OCI-LY3 (cell line): ENCODE results near the gene OR52E4.

ENCODE experiments used
- H2AFZ ChIP-seq: fragments of 200-600, 300-600 bp; shearing (Covaris generic); 2 replicates; pipeline ENCODE4 v1.6.0; 2014; ENCODE audit warnings: antibody characterized with exemption, low read depth, low read length
- H3K27ac ChIP-seq: fragments of 200-600, 300-600 bp; sonication (generic); 2 replicates; pipeline ENCODE4 v1.5.1; 2014; ENCODE audit warnings: mild to moderate bottlenecking, low read length, moderate library complexity, mixed read lengths
- H3K27me3 ChIP-seq: fragments of 200-600, 300-600 bp; sonication (generic); 2 replicates; pipeline ENCODE4 v1.6.1; 2014; ENCODE audit warnings: low read depth, low read length, mixed read lengths
- H3K36me3 ChIP-seq: fragments of 200-600, 300-600 bp; sonication (generic); replicated peaks from 2 replicates; pipeline ENCODE3; 2014; ENCODE audit warnings: low read depth, low read length, mixed read lengths
- H3K4me1 ChIP-seq: fragments of 300-600, 200-600 bp; sonication (generic); 2 replicates; pipeline ENCODE4 v1.6.1; 2014; ENCODE audit warnings: low read length, mixed read lengths
- H3K4me2 ChIP-seq: fragments of 200-600, 300-600 bp; sonication (generic); 2 replicates; pipeline ENCODE4 v1.6.1; 2014; ENCODE audit warnings: low read length, mixed read lengths
- H3K4me3 ChIP-seq: fragments of 300-600, 200-600 bp; sonication (generic); 2 replicates; pipeline ENCODE4 v1.5.1; 2014; ENCODE audit warnings: antibody characterized with exemption, mild to moderate bottlenecking, low read length, moderate library complexity
- H3K79me2 ChIP-seq: fragments of 300-600, 200-600 bp; shearing (Covaris generic); 2 replicates; pipeline ENCODE4 v1.6.1; 2014; ENCODE audit warnings: mild to moderate bottlenecking, low read length, mixed read lengths
- H3K9ac ChIP-seq: fragments of 300-600, 200-600 bp; shearing (Covaris generic); 2 replicates; pipeline ENCODE4 v1.6.0; 2014; ENCODE audit warnings: mild to moderate bottlenecking, low read length, moderate library complexity
- H3K9me3 ChIP-seq: fragments of 200-600, 300-600 bp; shearing (Covaris generic); 2 replicates; pipeline ENCODE4 v1.6.1; 2014; ENCODE audit warnings: low read length, mixed read lengths; ENCODE audit not compliant: insufficient read depth
- H4K20me1 ChIP-seq: fragments of 200-600, 300-600 bp; sonication (generic); 2 replicates; pipeline ENCODE4 v1.6.1; 2016; ENCODE audit warnings: low read length, mixed read lengths; ENCODE audit not compliant: insufficient read depth
- CTCF ChIP-seq: fragments of 200-600, 300-600 bp; sonication (generic); IDR thresholded peaks from 2 replicates; pipeline ENCODE4 v1.5.1; 2014; ENCODE audit warnings: antibody characterized with exemption, low read length, low read depth
- EZH2phosphoT487 ChIP-seq: fragments of 200-600 bp; shearing (Covaris generic); IDR thresholded peaks from 2 replicates; pipeline ENCODE4 v1.6.1; 2018; ENCODE audit warnings: antibody characterized with exemption, mixed run types, low read depth

Gene OR52E4

DNA sequence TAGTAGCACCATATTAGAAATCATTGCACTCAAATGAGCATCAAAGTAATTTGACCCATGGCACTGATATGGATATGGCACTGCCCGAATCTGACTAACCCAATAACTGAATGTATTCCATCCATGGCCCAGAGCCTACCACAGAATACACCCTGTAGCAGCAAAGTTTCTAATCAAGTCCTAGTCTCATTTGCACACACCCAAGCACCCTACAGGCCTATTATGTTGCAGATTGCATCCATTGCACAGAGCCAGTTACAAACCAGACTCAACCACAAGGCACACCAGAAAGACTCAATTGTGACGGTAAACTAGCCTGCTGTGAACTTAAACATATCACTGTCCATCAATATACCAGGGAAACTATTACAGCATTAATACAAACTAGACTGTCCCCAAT lies 19.1 kb downstream of the OR52E4 start:
- Histone ChIP-seq H2AFZ (no peak overlapping the region), H3K4me1 (no peaks in the 10 kb centered on the region), H3K9ac (no peak overlapping the region)

DNA sequence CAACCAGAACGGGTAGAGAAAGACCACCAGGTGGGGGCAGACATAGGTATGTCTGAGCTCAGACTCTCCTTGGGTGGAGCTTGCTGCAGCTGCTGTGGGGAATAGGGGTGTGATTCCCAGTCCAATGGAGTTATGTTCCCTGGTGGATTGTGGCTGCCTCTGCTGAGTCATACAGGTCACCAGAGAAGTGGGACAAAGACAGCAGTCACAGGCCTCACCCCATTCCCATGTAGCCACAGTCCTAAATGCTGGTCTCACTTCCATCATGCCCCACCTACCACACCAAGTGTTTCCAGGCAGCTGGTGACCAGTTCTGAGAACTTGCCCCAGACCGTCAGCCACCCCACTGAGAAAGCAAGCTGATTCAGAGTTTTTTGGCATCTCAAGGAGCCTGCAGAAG lies 30.1 kb downstream of the OR52E4 start:
- H3K4me2 ChIP-seq: no peak overlapping the region
- no peaks in the 10 kb centered on the region for H4K20me1 ChIP-seq
- H2AFZ ChIP-seq: no peak overlapping the region
- H3K36me3 ChIP-seq: no peaks in the 10 kb centered on the region
- H3K79me2 ChIP-seq: no peaks in the 10 kb centered on the region
- H3K27ac ChIP-seq: no peak overlapping the region
- H3K4me1 ChIP-seq: no peaks in the 10 kb centered on the region
- H3K9ac ChIP-seq: no peak overlapping the region
- no peak for TF ChIP-seq EZH2phosphoT487
- no peak for TF ChIP-seq CTCF
- H3K27me3 ChIP-seq: no peaks in the 10 kb centered on the region
- H3K9me3 ChIP-seq: no peaks in the 10 kb centered on the region
- H3K4me3 ChIP-seq: no peak overlapping the region

More for the DNA sequence above, 19.1 kb downstream of the OR52E4 start:
- no peak overlapping the region for H3K4me3 ChIP-seq
- H3K27ac ChIP-seq: no peak overlapping the region
- H3K4me2 ChIP-seq: no peak overlapping the region
- no peaks in the 10 kb centered on the region for H3K79me2 ChIP-seq
- H3K9me3 ChIP-seq: no peaks in the 10 kb centered on the region
- H3K27me3 ChIP-seq: 0 out of 2 replicates have a peak, but pooled peaks cover 3% of the 10 kb centered on the region
- no peak for TF ChIP-seq CTCF
- no peak for TF ChIP-seq EZH2phosphoT487
- no peaks in the 10 kb centered on the region for H4K20me1 ChIP-seq
- H3K36me3 ChIP-seq: no peaks in the 10 kb centered on the region

- 0 out of 2 replicates have a peak overlapping the region, but pooled peaks have one; percentile 17 for H3K4me2 ChIP-seq
- H3K9ac ChIP-seq: no peak overlapping the region
- no peak overlapping the region for H3K27ac ChIP-seq
- peaks cover 14% of the 10 kb centered on the region for H3K4me1 ChIP-seq
- no peak for TF ChIP-seq EZH2phosphoT487
- no peak for TF ChIP-seq CTCF
- H3K36me3 ChIP-seq: peaks cover 3% of the 10 kb centered on the region
- H3K4me3 ChIP-seq: no peak overlapping the region
- no peaks in the 10 kb centered on the region for H4K20me1 ChIP-seq
- H2AFZ ChIP-seq: no peak overlapping the region; the same call in 1 of the 2 replicates
- no peaks in the 10 kb centered on the region for H3K27me3 ChIP-seq
- no peaks in the 10 kb centered on the region for H3K79me2 ChIP-seq
- 0 out of 2 replicates have a peak, but pooled peaks cover 6% of the 10 kb centered on the region for H3K9me3 ChIP-seq
Measured at GRCh38 chr11:5922749-5923426, 42.5 kb downstream of the OR52E4 start.

- Histone ChIP-seq H3K27ac (no peak overlapping the region), H3K9me3 (0 out of 2 replicates have a peak, but pooled peaks cover 6% of the 10 kb centered on the region)
- TF ChIP-seq CTCF (no peak), EZH2phosphoT487 (no peak)
Measured at GRCh38 chr11:5923427-5923776, 43.0 kb downstream of the OR52E4 start.

More at GRCh38 chr11:5923427-5923776, 43.0 kb downstream of the OR52E4 start:
- Histone ChIP-seq H3K79me2 (no peaks in the 10 kb centered on the region), H2AFZ (no peak overlapping the region), H3K4me3 (no peak overlapping the region), H3K36me3 (peaks cover 3% of the 10 kb centered on the region), H3K4me1 (peaks cover 14% of the 10 kb centered on the region), H4K20me1 (no peaks in the 10 kb centered on the region), H3K9ac (no peak overlapping the region), H3K4me2 (no peak overlapping the region), H3K27me3 (no peaks in the 10 kb centered on the region)
